NCI-H2171 (cell line): ENCODE data around the gene DEDD.

Source experiments
- DNase-seq: peaks from one replicate; lab custom pipeline; 2025; lab: John Stamatoyannopoulos, UW

The DEDD gene

DNA sequence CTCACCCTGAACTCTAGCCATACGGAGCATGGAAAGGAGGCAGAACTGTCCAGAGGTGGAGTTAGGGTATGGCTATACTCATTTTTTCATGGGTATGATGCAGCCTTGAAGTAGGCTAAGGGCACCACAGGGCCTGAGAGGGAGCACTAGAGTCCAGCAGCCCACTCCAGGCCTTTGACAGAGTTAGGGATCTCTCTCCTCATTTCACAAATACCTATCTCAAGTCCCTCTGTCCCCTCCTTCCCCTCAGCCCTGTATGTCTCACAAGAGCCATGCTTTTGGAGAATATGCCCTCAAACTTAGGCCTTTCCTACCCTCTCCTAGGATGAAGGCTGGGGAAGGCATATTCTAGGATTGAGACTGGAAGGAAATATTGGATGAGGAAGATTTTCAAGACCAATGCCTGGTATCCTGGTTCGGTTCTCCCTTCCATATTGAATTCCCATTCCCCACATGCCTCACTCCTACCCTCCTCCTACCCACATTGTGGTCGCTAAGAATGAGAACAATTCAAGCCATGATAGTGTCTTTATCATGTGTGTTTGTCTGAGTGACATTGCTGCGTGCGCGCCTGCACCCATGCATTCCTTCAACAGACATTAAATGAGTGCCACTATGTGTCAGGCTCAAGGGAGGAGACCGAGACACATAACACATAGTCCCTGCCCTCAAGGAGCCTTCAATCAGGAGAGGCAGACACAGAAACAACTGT lies 40.5 kb downstream of the DEDD start:
- no peak for DNase-seq

- DNase-seq, result no peak
These were observed 41.4 kb downstream of the DEDD start for GRCh38 chr1:161091093-161091492.

DNA sequence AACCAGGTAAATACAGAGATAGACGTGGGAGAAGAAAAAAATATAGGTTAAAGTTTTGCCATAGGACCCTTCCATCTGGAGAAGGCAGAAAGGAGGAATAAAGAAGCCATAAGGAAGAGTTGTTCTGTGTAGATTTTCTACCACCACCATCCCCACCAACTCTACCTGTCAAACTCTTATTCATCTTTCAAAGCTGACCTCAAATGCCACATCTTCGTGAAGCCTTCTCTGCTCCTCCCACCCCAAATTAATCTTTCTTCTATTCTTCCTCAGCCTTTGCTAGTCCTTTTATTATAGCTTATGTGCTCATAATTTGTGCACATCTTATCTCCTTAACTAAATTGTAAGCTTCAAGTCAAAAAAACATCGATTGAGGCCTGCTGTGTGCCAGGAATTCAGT lies 41.9 kb downstream of the DEDD start:
- no peak for DNase-seq

DNA sequence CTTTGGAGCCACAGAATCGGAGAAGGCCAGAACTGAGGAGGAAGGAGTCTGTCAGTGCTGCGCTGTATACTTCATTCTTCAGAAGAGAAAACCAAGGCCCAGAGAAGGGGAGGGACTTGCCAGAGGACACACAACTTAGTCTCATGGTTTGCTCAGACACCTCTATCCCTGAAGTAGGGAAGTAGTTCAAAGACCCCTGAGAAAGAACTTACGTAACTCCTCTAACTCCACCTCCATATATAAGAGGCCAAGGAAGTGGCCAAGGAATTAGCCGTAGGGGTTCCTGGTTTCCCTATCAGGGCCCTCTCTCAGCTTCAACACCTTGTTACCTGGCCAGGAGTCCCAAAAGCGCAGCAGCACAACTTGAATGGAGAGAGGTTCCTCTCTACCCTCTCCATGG lies 42.5 kb downstream of the DEDD start:
- no peak for DNase-seq

DNA sequence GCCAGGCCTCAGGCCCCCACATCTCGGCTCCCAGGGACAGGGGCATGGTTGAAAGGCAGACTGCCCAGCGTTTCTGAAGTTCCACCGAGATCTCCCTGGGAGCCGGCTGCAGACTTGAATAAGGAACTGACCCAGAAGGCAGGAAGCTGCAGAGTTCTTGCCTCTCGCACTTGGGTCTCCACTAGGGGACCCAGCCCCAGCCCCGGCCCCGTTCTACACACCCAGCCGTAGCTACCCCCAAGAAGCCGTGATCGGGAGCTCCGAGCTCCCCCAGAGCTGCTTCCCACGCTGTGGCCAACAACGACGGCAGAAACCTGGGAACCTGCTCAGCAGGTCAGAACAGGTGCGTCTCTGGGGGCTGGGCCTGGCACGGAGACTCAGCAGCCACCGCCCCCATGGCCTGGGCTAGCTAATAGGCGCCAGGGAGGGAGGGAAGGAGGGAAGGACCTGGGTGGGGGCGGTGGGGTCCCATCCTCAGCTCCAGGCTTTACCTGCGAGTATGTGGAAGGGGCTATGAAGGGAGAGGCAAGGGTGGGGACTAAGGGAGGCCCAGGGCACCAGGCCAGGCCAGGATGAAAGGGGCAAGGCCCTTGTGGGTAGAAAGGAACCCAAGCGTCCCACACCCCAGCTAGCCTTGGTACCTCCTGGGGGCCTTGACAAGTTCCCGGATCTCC lies 43.1 kb downstream of the DEDD start, which contains the start of gene NECTIN4:
TSS of gene NECTIN4 (minus strand) at position 308 of the 674 bp plus-strand sequence. CDS start at position 46, 262 bp downstream.
- no peak for DNase-seq

DNA sequence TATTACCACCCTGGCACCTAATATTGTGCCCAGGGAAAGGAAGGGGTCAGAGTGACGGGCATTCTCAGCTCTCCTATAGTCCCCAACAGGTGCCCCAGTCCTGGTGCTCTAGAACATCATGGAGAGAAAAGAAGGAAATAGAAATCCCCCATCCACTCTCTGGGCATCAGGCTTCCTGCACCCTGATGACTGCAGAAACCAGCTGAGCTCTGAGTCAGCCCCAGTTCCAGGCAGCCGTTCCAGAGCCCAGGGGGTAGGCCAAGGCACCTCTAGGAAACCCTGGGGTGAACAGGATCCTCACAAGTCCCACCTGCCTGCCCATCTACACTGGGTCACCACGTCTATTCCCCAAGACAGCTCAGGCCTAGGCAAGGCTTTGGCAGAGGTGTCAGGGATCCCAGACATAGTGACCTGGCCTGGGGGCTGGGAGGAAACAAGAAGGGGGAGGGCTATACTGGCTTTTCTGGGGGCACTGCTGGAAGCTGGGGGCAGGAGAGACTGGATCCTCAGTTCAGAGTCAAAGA lies 43.8 kb downstream of the DEDD start:
- no peak for DNase-seq

- no peak for DNase-seq
These were observed 46.0 kb downstream of the DEDD start for GRCh38 chr1:161086457-161086856.

DNA sequence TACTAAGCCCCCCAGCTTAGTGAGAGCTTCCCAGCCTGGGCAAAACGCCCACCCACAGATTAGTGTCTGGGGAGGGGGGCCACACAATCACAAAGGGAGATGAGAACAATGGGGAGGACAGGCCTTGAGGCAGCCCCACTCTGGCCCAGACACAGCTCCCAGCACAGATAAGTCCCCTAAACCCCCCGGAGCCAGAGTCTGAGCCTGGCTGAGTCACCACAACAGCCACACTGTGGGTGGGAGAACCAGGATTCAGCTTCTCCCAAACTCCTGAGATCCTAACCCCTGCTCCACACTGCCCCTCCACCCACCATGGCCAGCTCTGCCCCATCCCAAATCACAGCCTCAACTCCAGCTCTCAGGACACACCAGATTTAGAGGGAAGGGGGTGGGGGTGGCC lies 47.3 kb downstream of the DEDD start:
- DNase-seq, result no peak

DNA sequence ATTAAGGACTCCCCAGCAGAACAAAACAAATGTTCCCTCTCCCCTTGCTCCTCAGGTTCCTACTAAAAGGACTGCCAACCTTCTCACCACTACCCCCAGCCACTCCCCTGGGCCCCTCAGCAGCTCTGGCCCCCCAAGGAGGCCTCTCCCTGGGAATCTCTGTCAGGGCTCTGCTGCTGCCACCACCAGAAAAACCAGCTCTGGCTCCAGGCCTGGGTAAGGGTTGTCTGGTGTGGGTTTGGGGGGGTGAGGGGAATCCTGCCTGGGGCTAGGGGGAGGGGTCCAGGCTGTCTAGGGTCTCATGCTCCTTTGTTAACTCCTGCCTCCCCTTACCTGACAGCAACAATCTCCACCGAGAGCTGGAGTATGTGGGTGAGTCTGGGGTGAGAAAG lies 47.9 kb downstream of the DEDD start:
- no peak for DNase-seq

DNA sequence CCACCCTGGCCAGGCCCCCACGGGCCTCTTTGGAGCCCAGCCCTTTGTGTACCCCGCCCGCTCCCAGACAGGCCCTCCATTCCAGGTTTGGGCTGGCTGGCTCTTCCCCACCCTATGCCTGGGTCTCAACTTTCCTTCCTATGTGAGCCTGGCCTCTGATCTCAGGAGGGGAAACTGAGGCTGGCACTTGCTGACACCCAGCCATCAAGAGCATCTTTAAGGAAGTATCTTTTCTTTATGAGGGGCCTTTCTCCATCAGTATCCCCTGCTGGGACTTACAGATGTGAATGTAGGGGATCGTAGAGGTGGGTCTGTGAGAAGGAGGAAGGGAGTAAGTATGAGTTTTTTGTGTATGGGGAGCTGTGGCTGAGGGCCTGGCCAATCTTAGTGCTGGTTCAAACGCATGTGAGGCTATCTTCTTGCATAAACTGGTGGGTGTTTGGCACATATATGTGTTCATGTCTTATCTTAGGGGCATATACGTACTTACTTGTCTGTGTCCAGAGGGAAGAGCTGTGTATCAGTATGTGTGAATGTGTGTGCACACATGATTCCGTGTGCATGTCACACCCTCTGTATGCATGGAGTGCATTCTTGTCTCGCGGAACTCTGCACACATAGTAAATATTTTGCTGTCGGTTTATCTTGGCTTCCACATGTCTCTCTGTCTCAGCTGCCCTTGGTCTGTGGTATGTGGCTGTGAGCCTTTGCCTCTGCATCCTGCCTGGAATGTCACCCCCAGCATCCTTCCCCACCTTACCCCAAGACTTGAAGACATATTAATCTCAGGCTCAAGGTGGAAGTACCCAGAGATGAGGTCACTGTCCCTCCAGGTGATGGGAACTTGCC lies 48.5 kb downstream of the DEDD start:
- no peak for DNase-seq

GRCh38 chr1:161082996-161083747 lies 49.3 kb downstream of the DEDD start:
- no peak for DNase-seq

- no peak for DNase-seq
These were observed 50.0 kb downstream of the DEDD start for GRCh38 chr1:161082483-161082882.

DNA sequence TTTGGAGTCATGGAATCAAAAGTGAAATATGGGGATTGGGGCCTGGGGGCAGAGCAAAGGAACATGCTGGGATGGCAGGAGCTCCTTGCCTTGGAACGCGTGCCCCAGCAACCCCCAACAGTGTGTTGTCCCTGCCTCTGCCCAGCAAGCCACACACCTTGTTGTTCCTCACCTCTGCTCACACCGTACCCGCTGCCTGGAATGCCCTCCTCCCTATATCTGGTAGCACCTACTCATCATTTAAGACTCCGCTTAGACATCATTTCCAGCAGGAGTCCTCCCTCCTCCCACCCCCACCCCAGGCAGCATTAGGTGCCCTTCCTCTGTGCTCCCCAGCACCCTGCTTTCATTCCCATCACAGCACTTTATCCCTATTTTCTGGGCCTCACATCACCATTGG lies 50.9 kb downstream of the DEDD start:
- DNase-seq, result no peak

GRCh38 chr1:161080441-161081405 lies 51.7 kb downstream of the DEDD start:
- no peak for DNase-seq

DNA sequence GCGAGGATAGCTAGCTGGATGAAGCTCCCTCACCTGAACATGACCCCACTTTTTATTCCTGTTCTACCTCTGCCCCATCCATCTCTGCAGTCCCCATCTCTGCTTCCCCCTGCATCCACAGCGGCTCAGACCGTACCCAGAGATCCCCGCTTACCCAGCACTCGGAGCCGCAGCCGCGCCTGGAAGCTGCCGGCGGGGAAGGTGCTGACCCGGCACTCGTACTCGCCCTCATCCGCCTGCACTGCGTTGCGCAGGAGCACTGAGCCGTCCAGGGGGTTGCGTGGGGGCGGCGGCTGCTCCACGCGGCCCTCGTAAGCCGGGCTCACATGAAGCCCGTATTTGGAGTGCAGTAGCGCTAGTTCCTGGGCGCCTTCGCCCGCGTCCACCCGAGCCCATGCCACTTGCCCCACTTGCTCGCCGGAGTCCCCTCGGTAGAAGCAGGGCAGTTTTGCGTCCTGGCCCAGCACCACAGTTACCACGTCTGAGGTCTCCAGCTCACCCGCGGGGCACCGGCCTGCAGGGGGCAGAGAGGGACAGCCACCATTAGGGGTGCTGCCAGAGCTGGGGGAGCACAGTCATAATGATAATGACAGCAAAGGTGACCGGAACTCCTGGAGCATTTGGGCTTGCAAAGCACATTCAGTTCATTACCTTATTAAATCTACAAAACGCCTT lies 52.9 kb downstream of the DEDD start:
- DNase-seq, result no peak

GRCh38 chr1:161077426-161077825 lies 55.0 kb downstream of the DEDD start:
- no peak for DNase-seq

GRCh38 chr1:161076410-161076809 lies 56.1 kb downstream of the DEDD start:
- DNase-seq, result no peak

GRCh38 chr1:161074676-161075368 lies 57.6 kb downstream of the DEDD start:
- DNase-seq, result no peak

DNA sequence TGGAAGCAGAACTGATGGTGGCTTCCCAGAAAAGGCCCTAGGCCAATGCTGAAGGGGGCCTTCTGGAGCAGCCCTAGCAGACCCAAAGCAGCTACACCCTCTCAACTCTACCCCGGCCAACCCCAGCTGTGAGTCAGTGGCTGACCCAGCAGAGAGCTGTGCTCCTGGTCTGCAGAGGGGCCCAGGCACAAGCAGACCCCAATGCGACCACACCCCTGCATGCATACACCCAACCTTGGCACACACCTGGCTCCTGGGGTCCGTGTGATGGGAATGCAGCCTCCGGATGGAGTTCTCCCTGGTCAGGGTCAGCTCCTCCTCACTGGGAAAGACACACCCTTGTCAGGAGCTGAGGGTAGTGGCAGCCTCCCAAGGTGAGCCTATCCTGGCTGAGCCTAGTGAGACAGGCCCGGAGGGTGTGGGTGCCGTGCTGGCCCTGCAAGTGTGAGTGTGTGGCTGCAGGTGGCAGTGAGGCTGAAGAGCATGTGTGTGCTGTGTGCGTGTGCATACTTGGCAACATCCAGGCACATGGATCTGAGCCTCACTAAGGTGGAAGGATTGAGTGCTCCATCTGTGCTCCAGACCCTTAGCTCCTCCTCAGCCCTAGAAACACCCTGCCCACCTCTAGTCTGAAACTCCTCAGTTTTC lies 58.9 kb downstream of the DEDD start:
- DNase-seq, result no peak
